Measurements from ENCODE around the gene RAB18.

DNA sequence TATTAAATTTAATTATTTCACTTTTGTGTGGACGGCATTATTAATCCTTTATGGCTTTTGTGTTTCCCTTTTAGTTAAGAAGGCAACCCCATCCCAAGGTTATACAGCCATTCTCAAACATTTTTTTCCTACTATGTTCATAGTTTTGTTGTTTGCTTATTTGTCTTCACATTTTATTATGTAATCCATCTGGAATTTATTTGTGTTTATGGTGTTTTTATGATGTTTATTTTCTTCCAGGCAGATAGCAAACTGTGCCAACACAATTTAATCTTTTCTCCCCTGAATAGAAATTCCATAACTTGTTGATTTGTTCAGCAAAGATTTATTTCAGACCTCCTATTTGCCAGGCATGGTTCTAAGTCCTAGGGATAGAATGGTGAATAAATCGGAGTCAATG, 42.9 kb downstream of the RAB18 start:
- no peak for TF ChIP-seq CTCF (conservative IDR thresholded peaks at IDR 0.05; ENCODE audit: low read depth in 2 of 2)
- TF ChIP-seq POLR2AphosphoS5 (IDR thresholded peaks at IDR 0.05; ENCODE audit: low read depth) = no peak
- TF ChIP-seq CREB1 (CRISPR knock-in tag; IDR thresholded peaks at IDR 0.05; ENCODE audit: low read depth) = no peak
- no peak for TF ChIP-seq EZH2 (IDR thresholded peaks at IDR 0.05; ENCODE audit: low read depth, unreplicated experiment)
